Keratinocyte (primary cell): ENCODE measurements around the gene SEPTIN1.

Experiments
- CTCF ChIP-seq, 3 experiments: IDR thresholded peaks in 1 of 3; conservative IDR thresholded peaks in 1 of 3; optimal IDR thresholded peaks in 1 of 3; 2 replicates in 2 of 3; 3 replicates in 1 of 3; pipeline versions ENCODE3 to v1.5.1; 2011; ENCODE audit warnings: low read length in 3 of 3, mild to moderate bottlenecking in 3 of 3, moderate library complexity in 2 of 3, control low read depth in 1 of 3, inconsistent platforms in 1 of 3; ENCODE audit not compliant: insufficient read depth in 2 of 3; ENCODE audit errors: extremely low read depth in 1 of 3
- EZH2 ChIP-seq: IDR thresholded peaks from one replicate; pipeline ENCODE4 v1.6.1; 2012; ENCODE audit warnings: inconsistent platforms, mild to moderate bottlenecking, low read length, moderate library complexity

GRCh38 chr16:30346286-30346685 lies 36.1 kb downstream of the SEPTIN1 start:
- no peak for TF ChIP-seq CTCF (optimal IDR thresholded peaks at IDR 0.05 in 1 of 3, IDR thresholded peaks at IDR 0.05 in 1 of 3, conservative IDR thresholded peaks at IDR 0.05 in 1 of 3; ENCODE audit: extremely low read depth in 1 of 3, insufficient read depth in 2 of 3, low read length in 3 of 3)
- no peak for TF ChIP-seq EZH2
